ENCODE results near the gene MECR.

DNA sequence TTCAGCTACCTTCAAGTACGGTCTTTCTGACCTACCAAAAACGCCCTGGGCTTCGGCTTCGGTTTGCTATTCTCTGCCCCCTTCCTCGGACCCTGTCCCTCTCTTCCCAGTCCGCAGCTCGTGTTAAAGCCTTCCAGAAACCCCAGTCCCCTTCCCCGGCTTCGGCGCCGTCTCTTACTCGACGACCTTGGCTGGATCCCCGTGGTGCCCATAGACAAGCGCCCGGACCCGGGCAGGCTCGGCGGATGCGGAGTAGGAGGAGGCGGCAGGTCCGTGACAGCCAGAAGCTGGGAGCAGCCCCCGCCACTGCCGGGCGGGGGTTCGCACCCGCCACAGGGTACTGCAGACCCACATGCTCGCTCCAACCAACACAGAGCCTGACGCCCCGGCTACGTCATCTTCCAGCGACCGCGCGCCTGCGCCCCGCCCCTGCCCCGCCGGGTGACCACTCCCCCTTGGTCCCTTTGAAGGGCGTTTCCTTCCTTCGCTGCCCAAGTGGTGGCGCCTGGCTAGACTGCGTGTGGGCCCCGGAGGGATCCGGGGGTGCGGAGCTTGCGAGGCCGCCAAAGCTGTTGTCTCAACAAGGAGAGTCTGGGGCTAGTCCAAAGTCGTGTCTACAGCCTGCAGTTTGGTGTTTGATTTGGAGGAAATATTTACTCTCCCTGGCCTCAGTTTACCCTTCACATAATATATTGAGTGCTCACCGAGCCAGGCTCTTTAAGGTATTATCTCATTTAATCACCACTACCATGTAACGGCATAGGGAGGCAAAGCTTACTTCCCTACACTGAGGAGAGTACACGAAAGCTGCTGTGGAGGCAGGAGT, at the start of gene MECR:
- TF ChIP-seq, protein P1, sequence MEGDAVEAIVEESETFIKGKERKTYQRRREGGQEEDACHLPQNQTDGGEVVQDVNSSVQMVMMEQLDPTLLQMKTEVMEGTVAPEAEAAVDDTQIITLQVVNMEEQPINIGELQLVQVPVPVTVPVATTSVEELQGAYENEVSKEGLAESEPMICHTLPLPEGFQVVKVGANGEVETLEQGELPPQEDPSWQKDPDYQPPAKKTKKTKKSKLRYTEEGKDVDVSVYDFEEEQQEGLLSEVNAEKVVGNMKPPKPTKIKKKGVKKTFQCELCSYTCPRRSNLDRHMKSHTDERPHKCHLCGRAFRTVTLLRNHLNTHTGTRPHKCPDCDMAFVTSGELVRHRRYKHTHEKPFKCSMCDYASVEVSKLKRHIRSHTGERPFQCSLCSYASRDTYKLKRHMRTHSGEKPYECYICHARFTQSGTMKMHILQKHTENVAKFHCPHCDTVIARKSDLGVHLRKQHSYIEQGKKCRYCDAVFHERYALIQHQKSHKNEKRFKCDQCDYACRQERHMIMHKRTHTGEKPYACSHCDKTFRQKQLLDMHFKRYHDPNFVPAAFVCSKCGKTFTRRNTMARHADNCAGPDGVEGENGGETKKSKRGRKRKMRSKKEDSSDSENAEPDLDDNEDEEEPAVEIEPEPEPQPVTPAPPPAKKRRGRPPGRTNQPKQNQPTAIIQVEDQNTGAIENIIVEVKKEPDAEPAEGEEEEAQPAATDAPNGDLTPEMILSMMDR (IDR thresholded peaks at IDR 0.05; ENCODE audit: low read depth, low read length) = peak; percentile 28
- no peak for TF ChIP-seq EZH2phosphoT487 (IDR thresholded peaks at IDR 0.05; ENCODE audit: low read depth)

Measured in OCI-LY3 (cell line).